HepG2 (cell line): ENCODE data around the gene ATP8B2. TPM values are rescaled to one million over a fixed set of nuclear protein-coding genes. Genes with fewer than 3 reads are reported as not detected.
A peak's percentile ranks its signal among the peaks of the same experiment; 100 is the strongest.

Experiments
- ATAC-seq: fragments of 200-7000 bp; cut with Tn5 transposase; 3 replicates; pipeline ENCODE4 v1.9.1; 2020; ENCODE audit warnings: mild to moderate bottlenecking, moderate library complexity
- BruUV-seq: library from RNA; stranded (reverse); fragments of 400-500 nt; replicated peaks from 2 replicates; lab custom pipeline; 2021; lab: Mats Ljungman, UMichigan
- CTCF ChIA-PET: fragments of 300-600 bp; formaldehyde crosslinking; extraction: SDS; loops from one replicate; lab custom pipeline; 2021; ENCODE audit warnings: low total read pairs, inconsistent platforms, low intra/inter-chr PET ratio; lab: Yijun Ruan, JAX
- POLR2A ChIA-PET: fragments of 350-600 bp; sonication (Branson Sonifier 250); formaldehyde crosslinking; loops from one replicate; lab custom pipeline; 2020; ENCODE audit warnings: antibody characterized with exemption, inconsistent platforms; lab: Yijun Ruan, JAX
- DNase-seq: peaks from one replicate; pipeline ENCODE4 v3.0.0-alpha.2; 2015; ENCODE audit warnings: low spot score
- FAIRE-seq: peaks from 3 replicates; lab custom pipeline; 2011; peaks lifted over from hg19 to GRCh38; lab: Jason Lieb, UNC
- H2AFZ ChIP-seq: one replicate; pipeline ENCODE4 v1.6.1; 2011; ENCODE audit warnings: low read length, inconsistent platforms
- H3K27ac ChIP-seq: fragments of 300-600 bp; 3 replicates; pipeline ENCODE4 v1.8.0; 2011; ENCODE audit warnings: mixed run types, mild to moderate bottlenecking, mixed read lengths, low read length, inconsistent platforms; ENCODE audit not compliant: insufficient read depth; ENCODE audit errors: extremely low read length
- H3K27me3 ChIP-seq, 2 experiments: fragments of 200-600 bp in 1 of 2; 2 replicates in 1 of 2; 3 replicates in 1 of 2; pipeline versions ENCODE4 v1.6.0 to v1.8.0; 2011; ENCODE audit warnings: low read length in 2 of 2, mild to moderate bottlenecking in 2 of 2, moderate library complexity in 2 of 2, inconsistent platforms in 1 of 2; ENCODE audit not compliant: insufficient read depth in 2 of 2, control insufficient read depth in 1 of 2
- H3K36me3 ChIP-seq, 2 experiments: fragments of 200-600 bp in 1 of 2; replicated peaks in 1 of 2; 2 replicates in 1 of 2; 3 replicates in 1 of 2; pipeline versions ENCODE4 v1.5.1 to v1.8.0; 2011; ENCODE audit warnings: low read length in 2 of 2, inconsistent platforms in 1 of 2; ENCODE audit not compliant: insufficient read depth in 2 of 2, control insufficient read depth in 1 of 2
- H3K4me1 ChIP-seq: 2 replicates; pipeline ENCODE4 v1.5.1; 2012; ENCODE audit warnings: low read length, inconsistent platforms; ENCODE audit not compliant: insufficient read depth
- H3K4me2 ChIP-seq: 2 replicates; pipeline ENCODE4 v1.6.0; 2011; ENCODE audit warnings: low read depth, low read length, inconsistent platforms
- H3K4me3 ChIP-seq, 3 experiments: fragments of 200-600 bp in 1 of 3; sonication (generic), shearing (Covaris generic) in 1 of 3; replicated peaks in 1 of 3; 2 replicates each; pipeline ENCODE4 v1.5.1; 2011 to 2016; ENCODE audit warnings: low read length in 3 of 3, inconsistent platforms in 2 of 3, low read depth in 2 of 3, mild to moderate bottlenecking in 2 of 3, control low read depth in 1 of 3, mixed read lengths in 1 of 3; ENCODE audit not compliant: insufficient read depth in 1 of 3
- H3K79me2 ChIP-seq: one replicate; pipeline ENCODE4 v1.6.1; 2011; ENCODE audit warnings: low read length, inconsistent platforms; ENCODE audit not compliant: insufficient read depth
- H3K9ac ChIP-seq: 2 replicates; pipeline ENCODE4 v1.6.0; 2011; ENCODE audit warnings: mild to moderate bottlenecking, low read depth, low read length, inconsistent platforms; ENCODE audit not compliant: insufficient read depth
- H3K9me3 ChIP-seq: 2 replicates; pipeline ENCODE4 v1.5.1; 2012; ENCODE audit warnings: mild to moderate bottlenecking, low read length
- H4K20me1 ChIP-seq: 2 replicates; pipeline ENCODE4 v1.6.0; 2011; ENCODE audit warnings: inconsistent platforms, mild to moderate bottlenecking, low read length, moderate library complexity; ENCODE audit not compliant: insufficient read depth
- CBX1 ChIP-seq: IDR thresholded peaks from one replicate; pipeline ENCODE4 v1.6.1; 2016; ENCODE audit warnings: antibody characterized with exemption, low read depth
- CTCF ChIP-seq: sonication (generic); formaldehyde crosslinking; IDR thresholded peaks from 2 replicates; pipeline ENCODE4 v1.5.0; 2020; ENCODE audit warnings: mild to moderate bottlenecking, missing genetic modification reagents, moderate library complexity
- HNRNPLL ChIP-seq: fragments of 200-400 bp; formaldehyde crosslinking; IDR thresholded peaks from 2 replicates; pipeline ENCODE4 v1.6.1; 2017; ENCODE audit warnings: mild to moderate bottlenecking, low read depth, low read length; ENCODE audit not compliant: poor library complexity, severe bottlenecking
- MZF1 ChIP-seq: sonication (generic); formaldehyde crosslinking; IDR thresholded peaks from 2 replicates; pipeline ENCODE4 v1.8.1; 2023; ENCODE audit warnings: mild to moderate bottlenecking, missing genetic modification reagents, borderline replicate concordance
- SALL1 ChIP-seq: sonication (generic); formaldehyde crosslinking; IDR thresholded peaks from 2 replicates; pipeline ENCODE4 v1.8.0; 2022; ENCODE audit warnings: mild to moderate bottlenecking, missing genetic modification reagents
- SRSF9 ChIP-seq: fragments of 200-400 bp; formaldehyde crosslinking; IDR thresholded peaks from 2 replicates; pipeline ENCODE4 v1.6.1; 2018; ENCODE audit warnings: borderline replicate concordance, mild to moderate bottlenecking, low read depth, low read length; ENCODE audit not compliant: insufficient read depth, poor library complexity, severe bottlenecking
- STAG1 ChIP-seq: sonication (generic); formaldehyde crosslinking; IDR thresholded peaks from 2 replicates; pipeline ENCODE4 v1.4.0; 2020; ENCODE audit warnings: missing genetic modification reagents
- ZFAT ChIP-seq: sonication (generic); formaldehyde crosslinking; conservative IDR thresholded peaks from 2 replicates; pipeline ENCODE4 v1.8.1; 2023; ENCODE audit warnings: missing genetic modification reagents, inconsistent platforms
- ZNF484 ChIP-seq: sonication (generic); formaldehyde crosslinking; IDR thresholded peaks from 2 replicates; pipeline ENCODE4 v1.5.1; 2020; ENCODE audit warnings: mild to moderate bottlenecking, low read depth, missing genetic modification reagents, borderline replicate concordance
- ZNF557 ChIP-seq: sonication (generic); formaldehyde crosslinking; IDR thresholded peaks from 2 replicates; pipeline ENCODE4 v1.4.0; 2020; ENCODE audit warnings: missing genetic modification reagents
- ZNF7 ChIP-seq: IDR thresholded peaks from 2 replicates; pipeline ENCODE4 v1.6.1; 2016; ENCODE audit warnings: missing biosample characterization, missing genetic modification reagents
- WGBS: methylation state at CpG from one replicate; pipeline ENCODE4 v1.1.6; 2017; ENCODE audit warnings: low lambda C conversion rate; 5-methylcytosine and 5-hydroxymethylcytosine counted together
- in situ Hi-C: cut with HindIII; loops from 2 replicates; pipeline ENCODE4 v1.10.0; 2017; ENCODE audit warnings: low pct_unique_long_range_greater_than_20kb; ENCODE audit not compliant: extremely low pct_ligation_motif_present
- intact Hi-C: fragments of 100-400 bp; cut with micrococcal nuclease; formaldehyde crosslinking; loops from one replicate; pipeline ENCODE4 v1.10.0; 2022; ENCODE audit not compliant: unreplicated experiment
- polyA plus RNA-seq, 8 experiments: library from polyadenylated mRNA; depleted of rRNA in 3 of 8; stranded (reverse) in 7 of 8; unstranded in 1 of 8; fragments of >200 nt; fragmentation: Illumina TruSeq in 4 of 8; extraction: Trizol in 4 of 8; gene quantifications; 2 replicates each; pipeline versions ENCODE4 v1.2.1 to v1.2.3, GENCODE V29; 2011 to 2016; ENCODE audit warnings: low read depth in 4 of 8, missing spikeins in 1 of 8, mixed read lengths in 1 of 8; ENCODE audit not compliant: insufficient read depth in 1 of 8
- total RNA-seq, 5 experiments: library from RNA; depleted of rRNA; stranded (reverse); fragments of >200 nt; fragmentation: Illumina TruSeq; extraction: Trizol; gene quantifications; 2 replicates each; pipeline ENCODE4 v1.2.3, GENCODE V29; 2016; ENCODE audit warnings: low read depth in 1 of 5
- TF ChIP-seq, protein P1 (sequence below), 2 experiments: sonication (generic) in 1 of 2; formaldehyde crosslinking in 1 of 2; IDR thresholded peaks; 2 replicates each; pipeline versions ENCODE4 v1.4.0 to v1.6.1; 2018 to 2020; ENCODE audit warnings: missing genetic modification reagents in 2 of 2, borderline replicate concordance in 1 of 2, low read depth in 1 of 2, mild to moderate bottlenecking in 1 of 2, missing biosample characterization in 1 of 2

ATP8B2 gene
- total and polyA plus RNA-seq, 2 of the 13 experiments (the other 11 are each of a cell fraction or from before 2014, with no cell fraction given) = 20.4 to 39.3 TPM

DNA sequence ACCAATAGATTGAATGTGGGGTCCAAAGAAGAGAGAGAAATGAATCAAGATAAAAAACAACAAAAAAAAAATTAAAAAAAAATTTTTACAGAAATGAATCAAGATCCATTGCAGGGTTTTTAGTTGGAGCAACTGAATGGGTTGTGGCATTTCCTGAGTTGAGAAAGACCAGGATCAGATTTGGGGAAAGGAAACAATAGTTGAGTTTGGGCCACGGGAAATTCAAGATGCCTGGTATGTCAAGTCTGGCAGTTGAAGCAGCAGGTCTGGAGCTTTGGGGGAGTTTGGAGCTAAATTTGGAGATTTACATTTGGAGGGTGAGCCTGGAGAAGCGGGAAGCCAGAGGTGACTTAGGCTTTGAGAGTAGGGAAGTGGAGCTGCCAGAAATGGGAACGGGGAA, 22.6 kb downstream of the ATP8B2 start:
- H3K27ac ChIP-seq = no peak overlapping the region
- POLR2A ChIA-PET = interaction anchor here (0.7 kb wide), 1 partner anchor 12 kb away, joined by 3 read pairs; no protein-coding TSS in a partner anchor
- no peak overlapping the region for H2AFZ ChIP-seq
- in situ Hi-C loops = loop anchor here (5.0 kb wide), 1 partner anchor 76 kb away; the partner anchor contains the start of gene HAX1
- CTCF ChIA-PET = no interaction called here
- no peak for ATAC-seq
- no peak for TF ChIP-seq CBX1
- TF ChIP-seq, protein P1, sequence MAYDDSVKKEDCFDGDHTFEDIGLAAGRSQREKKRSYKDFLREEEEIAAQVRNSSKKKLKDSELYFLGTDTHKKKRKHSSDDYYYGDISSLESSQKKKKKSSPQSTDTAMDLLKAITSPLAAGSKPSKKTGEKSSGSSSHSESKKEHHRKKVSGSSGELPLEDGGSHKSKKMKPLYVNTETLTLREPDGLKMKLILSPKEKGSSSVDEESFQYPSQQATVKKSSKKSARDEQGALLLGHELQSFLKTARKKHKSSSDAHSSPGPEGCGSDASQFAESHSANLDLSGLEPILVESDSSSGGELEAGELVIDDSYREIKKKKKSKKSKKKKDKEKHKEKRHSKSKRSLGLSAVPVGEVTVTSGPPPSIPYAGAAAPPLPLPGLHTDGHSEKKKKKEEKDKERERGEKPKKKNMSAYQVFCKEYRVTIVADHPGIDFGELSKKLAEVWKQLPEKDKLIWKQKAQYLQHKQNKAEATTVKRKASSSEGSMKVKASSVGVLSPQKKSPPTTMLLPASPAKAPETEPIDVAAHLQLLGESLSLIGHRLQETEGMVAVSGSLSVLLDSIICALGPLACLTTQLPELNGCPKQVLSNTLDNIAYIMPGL (CRISPR knock-in tag; IDR thresholded peaks at IDR 0.05; ENCODE audit: borderline replicate concordance in 1 of 2, low read depth in 1 of 2) = no peak
- TF ChIP-seq ZFAT = no peak
- H3K4me2 ChIP-seq = no peak overlapping the region
- H3K36me3 ChIP-seq = peaks cover 23 to 48% of the 10 kb centered on the region in 2 experiments
- peaks cover 20% of the 10 kb centered on the region for H3K4me1 ChIP-seq
- H3K27me3 ChIP-seq = no peaks in the 10 kb centered on the region; a peak in 1 of 5 replicates
- BruUV-seq = no TSS peak
- H4K20me1 ChIP-seq = no peaks in the 10 kb centered on the region
- no peak overlapping the region for H3K9ac ChIP-seq
- intact Hi-C loops = no loop called here
- H3K79me2 ChIP-seq = no peaks in the 10 kb centered on the region
- no peak overlapping the region for H3K4me3 ChIP-seq
- 94% methylated on average over 3 of the region's 3 CpGs for WGBS
- H3K9me3 ChIP-seq = no peaks in the 10 kb centered on the region
- no peak for FAIRE-seq
- DNase-seq = no peak

- 96% methylated on average over 17 of the region's 27 CpGs for WGBS
These were observed 23.2 kb downstream of the ATP8B2 start for GRCh38 chr1:154348429-154349076.

More at GRCh38 chr1:154348429-154349076, 23.2 kb downstream of the ATP8B2 start:
- Histone ChIP-seq H3K36me3 (peaks cover 21 to 44% of the 10 kb centered on the region in 2 experiments), H3K9ac (no peak overlapping the region), H3K4me3 (no peak overlapping the region), H3K9me3 (no peaks in the 10 kb centered on the region), H3K4me1 (peaks cover 26% of the 10 kb centered on the region), H3K27ac (no peak overlapping the region), H3K79me2 (no peaks in the 10 kb centered on the region), H3K4me2 (no peak overlapping the region), H2AFZ (no peak overlapping the region), H3K27me3 (no peaks in the 10 kb centered on the region; a peak in 1 of 5 replicates), H4K20me1 (no peaks in the 10 kb centered on the region)
- FAIRE-seq = no peak
- ChIA-PET POLR2A (interaction anchor here (0.7 kb wide), 1 partner anchor 13 kb away, joined by 3 read pairs; no protein-coding TSS in a partner anchor), CTCF (no interaction called here)
- intact Hi-C loops (no loop called here), in situ Hi-C loops (loop anchor here (5.0 kb wide), 1 partner anchor 76 kb away; the partner anchor contains the start of gene HAX1)
- BruUV-seq = no TSS peak
- DNase-seq = no peak
- TF ChIP-seq CTCF (peak; percentile 60), ZNF484 (CRISPR knock-in tag) (no peak), STAG1 (peak; percentile 68), SALL1 (CRISPR knock-in tag) (0 out of 2 replicates have a peak, but pooled peaks have one; percentile 19), MZF1 (no peak), ZNF557 (CRISPR knock-in tag) (no peak), SRSF9 (no peak), HNRNPLL (no peak), ZNF7 (CRISPR knock-in tag) (no peak)
- ATAC-seq = peak; percentile 14; the same call in 2 of the 3 replicates
